Hematopoietic multipotent progenitor cell treated with erythropoietin and hydrocortisone succinate and interleukin-3 and kit ligand, for 17 days (in vitro differentiated cells): Measurements from ENCODE around the gene IL20RB.
"Not testable (repeated sequence)": the region's sequence is repeated elsewhere in the genome, so short reads cannot be mapped to it uniquely, and the experiment has no call there.

Source experiments
- DNase-seq: peaks from one replicate; pipeline ENCODE4 v3.0.0-alpha.2; 2015; ENCODE audit warnings: low spot score

IL20RB gene

GRCh38 chr3:136987398-136987980 lies 29.7 kb downstream of the IL20RB start:
- DNase-seq = not testable (repeated sequence)

DNA sequence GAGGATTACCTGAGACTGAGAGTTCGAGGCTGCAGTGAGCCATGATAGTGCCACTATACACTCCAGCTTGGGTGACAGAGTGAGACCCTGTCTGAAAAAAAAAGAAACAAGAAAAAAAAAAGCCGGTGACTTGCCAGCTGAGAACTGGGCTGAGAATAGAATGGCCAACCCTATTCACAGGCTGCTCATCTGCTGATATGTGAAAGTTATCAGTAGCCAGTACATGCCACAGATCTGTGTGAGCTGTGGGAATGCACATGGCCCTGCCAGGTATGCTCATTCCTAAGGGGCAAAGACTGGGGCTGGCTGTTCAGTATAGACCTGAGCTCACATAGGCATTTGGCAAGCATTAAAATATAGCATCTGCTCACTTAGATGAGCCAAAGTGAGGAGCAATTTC lies 30.9 kb downstream of the IL20RB start:
- DNase-seq = no peak

GRCh38 chr3:136989781-136990524 lies 32.2 kb downstream of the IL20RB start:
- no peak for DNase-seq

- no peak for DNase-seq
Measured at GRCh38 chr3:136990826-136991225, 33.0 kb downstream of the IL20RB start.

- no peak for DNase-seq
Measured at GRCh38 chr3:136992115-136992514, 34.3 kb downstream of the IL20RB start.

- DNase-seq = no peak
Measured at GRCh38 chr3:136994772-136995516, 37.2 kb downstream of the IL20RB start.

- DNase-seq = no peak
Measured at GRCh38 chr3:136995652-136996051, 37.9 kb downstream of the IL20RB start.

DNA sequence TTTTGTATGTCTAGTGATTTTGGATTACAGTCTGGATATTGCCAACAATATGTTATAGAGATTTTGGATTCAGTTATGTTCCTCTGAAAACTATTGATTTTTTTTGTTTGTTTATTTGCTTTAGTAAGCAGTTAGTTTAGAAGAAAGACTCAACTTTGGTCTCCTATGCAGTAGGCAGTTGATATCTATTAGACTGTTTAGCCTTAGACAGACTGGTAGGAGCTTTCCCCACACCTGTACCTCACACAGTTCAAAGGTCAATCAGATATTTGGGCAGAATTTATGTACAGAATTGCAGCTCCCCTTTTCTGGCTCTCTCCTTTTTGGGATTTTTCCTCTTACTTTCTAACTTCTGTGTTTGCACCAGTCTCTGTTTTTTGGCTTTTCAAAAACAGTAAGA lies 42.3 kb downstream of the IL20RB start:
- DNase-seq = no peak

DNA sequence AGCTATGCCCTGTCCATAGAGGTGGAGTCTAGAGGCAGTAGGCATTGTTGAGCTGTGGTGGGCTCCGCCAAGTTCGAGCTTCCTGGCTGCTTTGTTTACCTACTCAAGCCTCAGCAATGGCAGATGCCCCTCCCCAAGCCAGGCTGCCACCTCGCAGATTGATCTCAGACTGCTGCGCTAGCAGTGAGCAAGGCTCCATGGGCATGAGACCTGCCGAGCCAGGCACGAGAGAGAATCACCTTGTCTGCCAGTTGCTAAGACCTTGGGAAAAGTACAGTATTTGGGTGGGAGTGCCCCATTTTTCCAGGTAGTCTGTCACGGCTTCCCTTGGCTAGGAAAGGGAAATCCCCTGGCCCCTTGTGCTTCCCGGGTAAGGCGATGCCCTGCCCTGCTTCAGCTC lies 49.6 kb downstream of the IL20RB start:
- DNase-seq = not testable (repeated sequence)

- no peak for DNase-seq
Measured at GRCh38 chr3:137008131-137008530, 50.3 kb downstream of the IL20RB start.

DNA sequence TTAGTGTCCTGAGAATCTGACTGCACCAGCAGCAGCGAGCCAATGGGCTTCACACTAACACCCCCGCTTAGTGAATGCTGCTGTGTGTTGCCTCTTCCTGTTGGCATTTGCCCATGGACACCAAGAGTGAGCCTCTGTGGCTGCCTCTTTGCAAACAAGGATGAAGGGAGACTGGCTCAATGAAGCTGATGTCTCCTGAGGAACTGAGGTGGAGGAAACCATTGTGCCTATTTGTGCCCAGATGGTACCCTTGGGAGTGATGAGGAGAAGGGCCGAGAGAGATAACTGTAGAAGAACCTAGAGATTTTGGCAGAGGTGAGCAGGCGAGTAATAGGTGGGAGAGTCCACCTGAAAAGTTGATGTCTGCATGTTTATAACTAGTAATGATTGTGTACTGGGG lies 51.2 kb downstream of the IL20RB start:
- no peak for DNase-seq

DNA sequence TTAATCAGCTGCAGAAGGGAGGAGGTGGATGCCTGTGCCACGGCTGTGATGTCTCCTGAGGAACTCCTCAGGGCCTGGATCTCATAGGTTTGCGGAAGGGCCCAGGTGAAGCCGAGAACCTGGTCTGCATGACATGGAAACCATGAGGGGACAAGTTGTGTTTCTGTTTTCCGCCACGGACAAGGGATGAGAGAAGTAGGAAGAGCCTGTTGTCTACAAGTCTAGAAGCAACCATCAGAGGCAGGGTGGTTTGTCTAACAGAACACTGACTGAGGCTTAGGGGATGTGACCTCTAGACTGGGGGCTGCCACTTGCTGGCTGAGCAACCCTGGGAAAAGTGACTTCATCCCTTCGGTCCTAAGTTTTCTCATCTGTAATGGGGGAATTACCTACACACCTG lies 52.4 kb downstream of the IL20RB start:
- DNase-seq = no peak

DNA sequence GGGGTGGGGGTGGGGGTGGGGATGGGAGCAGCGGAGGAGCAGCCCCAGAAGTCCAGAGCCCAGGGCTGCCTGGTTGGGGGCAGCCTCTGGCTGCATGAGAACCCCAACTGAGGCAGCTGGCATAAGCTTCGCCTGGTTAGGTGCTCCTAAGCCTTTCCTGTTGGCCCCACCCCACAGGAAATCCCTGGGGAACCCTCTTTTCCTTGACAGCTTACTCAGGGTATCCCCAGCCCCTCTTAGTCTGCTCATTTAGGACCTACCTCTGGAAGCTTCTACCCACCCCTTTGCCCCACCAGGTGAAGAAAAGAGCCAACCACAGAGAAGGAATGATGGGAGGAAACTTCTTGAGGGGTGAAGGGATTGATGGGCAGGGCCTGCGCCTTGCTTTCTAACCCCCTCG lies 53.4 kb downstream of the IL20RB start:
- no peak for DNase-seq

GRCh38 chr3:137012097-137012501 lies 54.3 kb downstream of the IL20RB start:
- no peak for DNase-seq

GRCh38 chr3:137013951-137014688 lies 56.3 kb downstream of the IL20RB start:
- DNase-seq = peak; percentile 89

GRCh38 chr3:137017316-137017715 lies 59.5 kb downstream of the IL20RB start:
- not testable (repeated sequence) for DNase-seq

DNA sequence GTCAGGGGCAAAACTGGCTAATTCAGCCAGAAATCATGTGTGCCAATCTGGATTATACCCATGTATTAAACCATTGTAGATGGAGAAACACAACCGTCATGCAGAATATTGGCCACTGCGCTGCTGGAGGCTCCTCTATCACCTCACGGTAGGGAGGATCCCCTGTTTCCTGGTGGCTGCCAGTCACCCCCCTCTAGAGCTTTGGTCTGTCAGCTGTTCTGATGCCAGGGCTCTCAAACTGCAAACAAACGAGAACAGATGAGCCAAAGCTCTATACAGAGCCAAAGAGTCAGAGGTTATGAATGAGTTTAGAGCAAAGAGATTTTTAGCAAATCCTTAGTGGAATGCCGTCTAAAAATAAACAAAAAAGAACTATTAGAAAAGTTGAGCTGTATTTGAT lies 62.5 kb downstream of the IL20RB start:
- no peak for DNase-seq

DNA sequence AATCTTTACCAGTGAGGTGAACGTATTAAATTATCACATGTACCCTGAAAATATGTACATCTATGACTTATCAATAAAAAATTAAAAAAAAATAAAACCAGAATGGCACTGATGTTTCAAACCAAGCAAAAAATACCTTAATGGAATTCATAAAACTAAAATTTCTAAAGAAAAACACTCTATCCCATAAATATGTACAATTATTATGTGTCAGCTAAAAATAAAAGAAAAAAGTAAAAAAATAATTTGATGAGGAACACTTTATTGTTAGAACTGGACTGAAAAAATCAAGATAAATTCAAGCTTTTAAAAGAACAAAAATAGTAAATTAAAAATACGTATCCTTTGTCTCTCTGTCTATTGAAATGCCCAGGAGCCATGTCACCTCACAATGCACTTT lies 63.1 kb downstream of the IL20RB start:
- DNase-seq = no peak

- no peak for DNase-seq
Measured at GRCh38 chr3:137024348-137024747, 66.6 kb downstream of the IL20RB start.

DNA sequence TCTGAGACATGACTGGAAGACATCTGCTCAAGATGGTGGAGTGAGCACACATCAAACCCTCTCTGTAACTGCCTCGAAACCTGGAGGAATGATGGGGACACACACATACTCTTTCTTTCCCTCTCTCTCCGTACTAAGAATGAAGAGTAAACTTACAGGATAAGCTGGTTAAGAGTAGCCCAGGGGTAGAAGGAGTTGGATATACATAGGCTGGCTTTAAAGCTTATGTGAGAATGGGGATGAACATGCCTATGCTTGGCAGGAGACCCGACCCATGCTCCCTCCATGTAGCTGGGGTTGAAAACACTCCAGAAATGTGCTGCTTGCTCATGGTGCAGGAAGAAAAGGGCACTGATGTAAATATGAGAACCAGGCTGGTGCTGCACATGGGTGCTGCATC lies 68.9 kb downstream of the IL20RB start:
- DNase-seq = no peak

GRCh38 chr3:137032465-137033120 lies 74.8 kb downstream of the IL20RB start:
- peak; percentile 58 for DNase-seq

DNA sequence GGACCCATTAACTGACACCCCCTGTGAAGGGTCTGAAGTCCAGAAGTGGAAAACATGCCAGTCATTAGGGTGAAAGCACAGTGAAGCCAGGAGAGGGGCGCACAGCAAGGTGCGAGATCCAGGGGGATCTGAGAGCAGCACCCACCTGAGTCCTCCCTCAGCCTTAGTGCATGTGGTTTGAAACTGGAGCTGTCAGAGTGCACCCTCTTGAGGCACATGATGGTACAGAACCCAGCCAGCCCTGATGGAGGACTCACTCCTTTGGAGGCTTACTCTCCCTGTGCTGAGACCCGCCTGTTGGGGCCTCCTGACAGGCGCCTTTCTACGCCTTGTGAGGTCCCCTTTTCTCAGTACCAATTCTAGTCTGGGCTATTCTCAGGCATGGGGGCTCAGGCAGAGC lies 77.8 kb downstream of the IL20RB start:
- DNase-seq = no peak
